NCI-H187 treated with DMSO at 0.1 percent for 48 hours (cell line): ENCODE data around the gene PLEKHA7.
"Not testable (repeated sequence)": the region's sequence is repeated elsewhere in the genome, so short reads cannot be mapped to it uniquely, and the experiment has no call there.

Experiments used
- DNase-seq: peaks from one replicate; lab custom pipeline; 2025; lab: John Stamatoyannopoulos, UW

Gene PLEKHA7

GRCh38 chr11:17014321-17014832, at the start of gene PLEKHA7:
Gene PLEKHA7 (minus strand): TSS chr11:17014414. CDS start chr11:17014401, 13 bp downstream.
- no peak for DNase-seq

- peak; percentile 9 for DNase-seq
Observed at GRCh38 chr11:17063171-17064002, 49.2 kb upstream of the PLEKHA7 start.

GRCh38 chr11:17051146-17051545, 36.9 kb upstream of the PLEKHA7 start:
- DNase-seq = not testable (repeated sequence)

GRCh38 chr11:17048491-17048890, 34.3 kb upstream of the PLEKHA7 start:
- DNase-seq = not testable (repeated sequence)

- no peak for DNase-seq
Observed at GRCh38 chr11:17046690-17047089, 32.5 kb upstream of the PLEKHA7 start.

- no peak for DNase-seq
Observed at GRCh38 chr11:17036666-17037658, 22.7 kb upstream of the PLEKHA7 start.

- not testable (repeated sequence) for DNase-seq
Observed at GRCh38 chr11:17034027-17034426, 19.8 kb upstream of the PLEKHA7 start.

- no peak for DNase-seq
Observed at GRCh38 chr11:17026487-17027082, 12.4 kb upstream of the PLEKHA7 start.

GRCh38 chr11:17024924-17025323, 10.7 kb upstream of the PLEKHA7 start:
- no peak for DNase-seq

GRCh38 chr11:17021511-17021910, 7.3 kb upstream of the PLEKHA7 start:
- DNase-seq = no peak

GRCh38 chr11:17020831-17021230, 6.6 kb upstream of the PLEKHA7 start:
- no peak for DNase-seq

GRCh38 chr11:17019232-17019631, 5.0 kb upstream of the PLEKHA7 start:
- no peak for DNase-seq

- DNase-seq = no peak
Observed at GRCh38 chr11:17015627-17016126, 1.5 kb upstream of the PLEKHA7 start.

- no peak for DNase-seq
Observed at GRCh38 chr11:17014833-17015626, 816 bp upstream of the PLEKHA7 start.

- DNase-seq = no peak
Observed at GRCh38 chr11:17013548-17014320, 480 bp downstream of the PLEKHA7 start.

GRCh38 chr11:17012712-17013547, 1.3 kb downstream of the PLEKHA7 start:
- no peak for DNase-seq

GRCh38 chr11:17012179-17012578, 2.0 kb downstream of the PLEKHA7 start:
- no peak for DNase-seq

GRCh38 chr11:17010851-17011420, 3.3 kb downstream of the PLEKHA7 start:
- no peak for DNase-seq

GRCh38 chr11:17008099-17008498, 6.1 kb downstream of the PLEKHA7 start:
- DNase-seq = no peak
